Mammary epithelial cell (primary cell): ENCODE results near the gene THRAP3.

Experiments used
- CTCF ChIP-seq, 2 donors: IDR thresholded peaks in 1 of 2; conservative IDR thresholded peaks in 1 of 2; 2 replicates each; pipeline ENCODE4 v1.5.1; 2011 to 2012; ENCODE audit warnings: inconsistent platforms in 2 of 2, low read length in 2 of 2, mild to moderate bottlenecking in 2 of 2, control low read depth in 1 of 2, low read depth in 1 of 2; ENCODE audit not compliant: insufficient read depth in 1 of 2; ENCODE audit errors: extremely low read depth in 1 of 2
- EZH2 ChIP-seq: IDR thresholded peaks from 2 replicates; pipeline ENCODE4 v1.6.1; 2012; ENCODE audit warnings: low read length, inconsistent platforms, borderline replicate concordance

GRCh38 chr1:36328088-36328480, 103.8 kb downstream of the THRAP3 start:
- TF ChIP-seq EZH2, result no peak
- TF ChIP-seq CTCF (conservative IDR thresholded peaks at IDR 0.05 in 1 of 2, IDR thresholded peaks at IDR 0.05 in 1 of 2; ENCODE audit: extremely low read depth in 1 of 2, insufficient read depth in 1 of 2, low read depth in 1 of 2, low read length in 2 of 2), result no peak
